Testis (tissue), 3 donors: ENCODE data around the gene TBXAS1. TPM values are rescaled to one million over a fixed set of nuclear protein-coding genes. Genes with fewer than 3 reads are reported as not detected.

Source experiments
- DNase-seq: peaks from one replicate; pipeline ENCODE4 v3.0.0-alpha.2; 2019
- H3K27ac ChIP-seq, 2 donors: fragments of 200-600 bp; sonication (generic); one replicate each; pipeline ENCODE4 v1.5.1; 2019
- H3K27me3 ChIP-seq: fragments of 200-600 bp; sonication (generic); one replicate; pipeline ENCODE4 v1.5.1; 2019
- H3K36me3 ChIP-seq: fragments of 200-600 bp; sonication (generic); one replicate; pipeline ENCODE4 v1.5.1; 2017; ENCODE audit warnings: low read depth; ENCODE audit errors: missing control alignments
- H3K4me1 ChIP-seq: fragments of 200-600 bp; sonication (generic); one replicate; pipeline ENCODE4 v1.5.1; 2019
- H3K4me3 ChIP-seq, 2 donors: fragments of 200-600 bp; sonication (generic); one replicate each; pipeline ENCODE4 v1.5.1; 2017 to 2019
- H3K9me3 ChIP-seq: fragments of 200-600 bp; sonication (generic); one replicate; pipeline ENCODE4 v1.5.1; 2017
- POLR2A ChIP-seq: fragments of 450-650 bp; IDR thresholded peaks from one replicate; pipeline ENCODE4 v1.6.1; 2017; ENCODE audit warnings: antibody characterized with exemption, mild to moderate bottlenecking, moderate library complexity
- WGBS, 2 donors: methylation state at CpG; one replicate each; pipeline ENCODE4 v1.1.5; 2018; 5-methylcytosine and 5-hydroxymethylcytosine counted together
- intact Hi-C: fragments of 100-400 bp; cut with DNase I; formaldehyde crosslinking; loops from one replicate; pipeline ENCODE4 v1.15.1; 2023; ENCODE audit warnings: low total_unique reads
- polyA plus RNA-seq: library from polyadenylated mRNA; stranded (reverse); fragments of 350-450 nt; fragmentation: Illumina TruSeq; extraction: RNeasy Lipid Tissue Mini Kit (QIAGEN cat#74804); gene quantifications from one replicate; pipeline ENCODE4 v1.2.3, GENCODE V29; 2014; ENCODE audit warnings: low read depth, low replicate concordance; ENCODE audit not compliant: insufficient read depth
- total RNA-seq, 2 donors: library from RNA; depleted of rRNA; stranded (reverse); fragments of >200 nt; gene quantifications; one replicate each; pipeline ENCODE4 v1.2.3, GENCODE V29; 2016
- TF ChIP-seq, protein P1 (sequence below), 3 experiments: fragments of 450-650 bp in 2 of 3; fragments of 200-600 bp in 1 of 3; sonication (generic) in 1 of 3; IDR thresholded peaks; one replicate each; pipeline ENCODE4 v1.5.1; 2016 to 2019; ENCODE audit warnings: antibody characterized with exemption in 3 of 3, mild to moderate bottlenecking in 2 of 3, moderate library complexity in 1 of 3

TBXAS1 gene
- total and polyA plus RNA-seq, 3 donors from 2014 or later = 4.9 to 5.7 (median 5.2) TPM

DNA sequence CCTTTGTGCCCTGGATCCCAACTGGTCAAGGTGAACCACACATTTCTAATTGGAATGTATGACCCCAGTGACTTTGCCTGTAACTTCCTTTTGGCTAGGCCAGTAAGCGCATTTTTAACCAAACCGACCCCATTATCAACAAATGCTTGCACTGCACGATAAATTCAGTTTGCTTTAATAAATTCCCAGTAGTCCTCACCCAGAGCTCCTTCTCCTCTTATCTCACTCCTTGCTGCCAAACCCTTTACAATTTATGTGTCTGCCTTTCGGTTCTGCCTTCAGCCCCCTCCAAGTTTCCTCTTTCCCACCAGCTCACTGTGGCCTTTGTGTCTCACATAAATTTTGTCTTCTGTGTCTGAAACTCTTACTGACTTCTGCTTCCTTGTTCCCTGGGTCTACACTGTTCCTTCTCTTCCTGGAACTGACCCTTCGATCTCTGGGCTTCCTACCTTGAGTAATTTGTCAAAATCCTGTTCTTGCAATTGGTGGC, 59.0 kb downstream of the TBXAS1 start:
- WGBS, 2 donors = 63 to 68% methylated on average over 5 of the region's 5 CpGs
- no peaks in the 10 kb centered on the region for H3K27me3 ChIP-seq
- no peaks in the 10 kb centered on the region for H3K9me3 ChIP-seq
- intact Hi-C loops = no loop called here
- no peak overlapping the region for H3K4me3 ChIP-seq
- no peak overlapping the region for H3K27ac ChIP-seq
- no peaks in the 10 kb centered on the region for H3K4me1 ChIP-seq
- no peaks in the 10 kb centered on the region for H3K36me3 ChIP-seq
- no peak for DNase-seq
- TF ChIP-seq, protein P1, sequence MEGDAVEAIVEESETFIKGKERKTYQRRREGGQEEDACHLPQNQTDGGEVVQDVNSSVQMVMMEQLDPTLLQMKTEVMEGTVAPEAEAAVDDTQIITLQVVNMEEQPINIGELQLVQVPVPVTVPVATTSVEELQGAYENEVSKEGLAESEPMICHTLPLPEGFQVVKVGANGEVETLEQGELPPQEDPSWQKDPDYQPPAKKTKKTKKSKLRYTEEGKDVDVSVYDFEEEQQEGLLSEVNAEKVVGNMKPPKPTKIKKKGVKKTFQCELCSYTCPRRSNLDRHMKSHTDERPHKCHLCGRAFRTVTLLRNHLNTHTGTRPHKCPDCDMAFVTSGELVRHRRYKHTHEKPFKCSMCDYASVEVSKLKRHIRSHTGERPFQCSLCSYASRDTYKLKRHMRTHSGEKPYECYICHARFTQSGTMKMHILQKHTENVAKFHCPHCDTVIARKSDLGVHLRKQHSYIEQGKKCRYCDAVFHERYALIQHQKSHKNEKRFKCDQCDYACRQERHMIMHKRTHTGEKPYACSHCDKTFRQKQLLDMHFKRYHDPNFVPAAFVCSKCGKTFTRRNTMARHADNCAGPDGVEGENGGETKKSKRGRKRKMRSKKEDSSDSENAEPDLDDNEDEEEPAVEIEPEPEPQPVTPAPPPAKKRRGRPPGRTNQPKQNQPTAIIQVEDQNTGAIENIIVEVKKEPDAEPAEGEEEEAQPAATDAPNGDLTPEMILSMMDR (IDR thresholded peaks at IDR 0.05) = no peak
- TF ChIP-seq POLR2A = no peak

DNA sequence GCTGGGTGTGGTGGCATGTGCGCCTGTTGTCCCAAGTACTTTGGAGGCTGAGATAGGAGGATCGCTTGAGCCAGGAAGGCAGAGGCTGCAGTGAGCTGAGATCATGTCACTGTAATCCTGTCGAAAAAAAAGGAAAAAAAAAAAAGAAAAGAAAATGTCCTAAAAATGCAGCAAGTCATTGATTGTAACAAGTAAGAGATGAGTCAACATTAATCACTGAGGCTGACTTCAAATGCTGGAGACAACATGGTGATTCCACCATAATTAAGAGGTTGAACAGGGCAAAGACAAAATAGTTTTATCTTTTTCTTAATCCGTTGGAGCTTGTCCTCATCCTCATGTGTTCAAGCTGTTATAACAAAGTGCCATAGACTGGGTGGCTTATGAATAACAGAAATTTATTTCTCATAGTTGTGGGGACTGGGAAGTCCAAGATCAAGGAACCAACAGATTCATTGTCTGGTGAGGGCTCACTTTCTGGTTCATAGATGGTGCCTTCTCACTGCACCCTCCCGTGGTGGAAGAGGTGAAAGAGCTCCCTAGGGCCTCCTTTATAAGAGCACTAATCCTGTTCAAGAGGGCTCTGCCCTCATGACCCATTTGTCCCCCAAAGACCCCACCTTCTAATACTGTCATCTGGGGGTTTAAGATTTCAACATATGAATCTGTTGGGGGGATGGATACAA, 60.3 kb downstream of the TBXAS1 start:
- Histone ChIP-seq H3K36me3 (no peaks in the 10 kb centered on the region), H3K4me3 (no peak overlapping the region), H3K27me3 (no peaks in the 10 kb centered on the region), H3K9me3 (no peaks in the 10 kb centered on the region), H3K27ac (no peak overlapping the region), H3K4me1 (no peaks in the 10 kb centered on the region)
- no peak for DNase-seq
- intact Hi-C loops = no loop called here
- WGBS, 2 donors = 91 to 92% methylated on average over 5 of the region's 5 CpGs
- TF ChIP-seq, protein P1 (IDR thresholded peaks at IDR 0.05) = no peak
- TF ChIP-seq POLR2A = no peak

DNA sequence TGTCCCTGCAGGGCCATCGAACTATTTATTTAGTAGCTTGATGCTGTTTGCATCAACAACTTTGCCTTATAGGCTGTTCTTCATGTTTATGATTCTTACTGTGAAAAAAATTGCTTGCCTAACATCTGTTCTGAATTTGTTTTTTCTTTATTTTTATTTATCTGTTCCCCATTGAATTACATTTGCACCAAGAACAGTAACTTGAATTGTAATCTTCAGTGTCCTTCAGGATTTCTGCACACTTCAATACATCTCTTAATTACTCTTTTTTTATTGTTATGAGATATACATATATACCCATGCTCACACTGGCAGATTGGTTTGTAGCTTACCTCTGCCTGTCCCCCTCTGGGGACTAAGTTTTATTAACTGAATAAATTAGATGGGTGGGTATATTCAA, 64.4 kb downstream of the TBXAS1 start:
- no peaks in the 10 kb centered on the region for H3K27me3 ChIP-seq
- WGBS, 2 donors = 81 to 90% methylated on average over 1 of the region's 1 CpG
- no peak for TF ChIP-seq POLR2A
- TF ChIP-seq, protein P1 (IDR thresholded peaks at IDR 0.05) = no peak
- H3K4me1 ChIP-seq = no peaks in the 10 kb centered on the region
- H3K27ac ChIP-seq = no peak overlapping the region
- no peak overlapping the region for H3K4me3 ChIP-seq
- no peaks in the 10 kb centered on the region for H3K36me3 ChIP-seq
- DNase-seq = no peak
- intact Hi-C loops = no loop called here
- no peaks in the 10 kb centered on the region for H3K9me3 ChIP-seq

DNA sequence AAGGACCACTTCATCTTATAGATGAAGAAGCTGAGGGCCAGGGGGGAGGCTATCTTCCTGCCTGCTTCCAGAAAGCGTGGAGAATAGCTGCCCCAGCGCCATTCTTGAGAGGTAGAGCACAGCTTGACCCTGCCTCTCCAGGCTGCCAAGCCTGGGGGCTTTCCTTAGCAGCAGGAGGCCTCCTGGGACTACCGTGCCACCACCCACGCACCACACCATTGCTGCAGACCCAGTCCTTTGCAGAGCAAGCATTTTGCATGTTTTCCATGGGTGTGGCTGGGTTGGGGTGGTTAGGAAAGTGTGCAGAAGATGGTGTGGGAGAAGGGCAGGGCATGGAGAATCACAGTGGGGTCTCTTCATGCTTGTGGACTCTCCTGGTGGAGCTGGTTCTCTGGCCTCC, 64.9 kb downstream of the TBXAS1 start:
- no peaks in the 10 kb centered on the region for H3K27me3 ChIP-seq
- H3K9me3 ChIP-seq = no peaks in the 10 kb centered on the region
- H3K4me1 ChIP-seq = no peaks in the 10 kb centered on the region
- DNase-seq = no peak
- no peaks in the 10 kb centered on the region for H3K36me3 ChIP-seq
- H3K4me3 ChIP-seq = no peak overlapping the region
- TF ChIP-seq, protein P1 (IDR thresholded peaks at IDR 0.05) = no peak
- TF ChIP-seq POLR2A = no peak
- intact Hi-C loops = no loop called here
- no peak overlapping the region for H3K27ac ChIP-seq
- 80 to 81% methylated on average over 2 to 4 of the region's 4 CpGs for WGBS, 2 donors
